Body of pancreas (tissue), 4 donors: ENCODE results near the gene TPRA1. TPM values are rescaled to one million over a fixed set of nuclear protein-coding genes. Genes with fewer than 3 reads are reported as not detected.

ENCODE experiments used
- ATAC-seq: fragments of 150-250 bp; one replicate; pipeline ENCODE4 v1.9.1; 2016
- DNase-seq, 4 donors: peaks; one replicate each; pipeline ENCODE4 v3.0.0-alpha.2; 2019
- H3K27ac ChIP-seq, 4 donors: fragments of 200-600 bp; sonication (generic); 1 replicate in 3 of 4; 2 replicates in 1 of 4; pipeline versions ENCODE4 v1.5.1 to v1.6.1; 2016 to 2019; ENCODE audit warnings: mild to moderate bottlenecking in 1 of 4, mixed read lengths in 1 of 4, moderate library complexity in 1 of 4
- H3K27me3 ChIP-seq, 2 donors: fragments of 200-600 bp; sonication (generic); one replicate each; pipeline ENCODE4 v1.6.0; 2016; ENCODE audit warnings: mild to moderate bottlenecking in 1 of 2
- H3K36me3 ChIP-seq, 2 donors: fragments of 200-600 bp; sonication (generic); replicated peaks in 1 of 2; 2 replicates each; pipeline ENCODE4 v1.5.1; 2016; ENCODE audit warnings: low read depth in 2 of 2; ENCODE audit not compliant: insufficient read depth in 1 of 2
- H3K4me1 ChIP-seq: fragments of 200-600 bp; sonication (generic); one replicate; pipeline ENCODE4 v1.6.0; 2016
- H3K4me3 ChIP-seq, 2 donors: fragments of 200-600 bp; sonication (generic); 1 replicate in 1 of 2; 2 replicates in 1 of 2; pipeline ENCODE4 v1.5.1; 2016 to 2019
- H3K9me3 ChIP-seq, 3 donors: fragments of 200-600 bp; sonication (generic); 1 replicate in 2 of 3; 2 replicates in 1 of 3; pipeline ENCODE4 v1.5.1; 2016
- CTCF ChIP-seq, 7 experiments: fragments of 450-650 bp in 4 of 7; fragments of 200-600 bp in 3 of 7; sonication (generic) in 3 of 7; IDR thresholded peaks; one replicate each; pipeline ENCODE4 v1.5.1; 2016 to 2019; ENCODE audit warnings: antibody characterized with exemption in 7 of 7
- POLR2A ChIP-seq, 3 donors: fragments of 450-650 bp; IDR thresholded peaks; one replicate each; pipeline ENCODE4 v1.6.1; 2016; ENCODE audit warnings: antibody characterized with exemption in 3 of 3, mild to moderate bottlenecking in 2 of 3
- WGBS, 2 donors: methylation state at CpG; one replicate each; pipeline ENCODE4 v1.1.5; 2017; 5-methylcytosine and 5-hydroxymethylcytosine counted together
- intact Hi-C: fragments of 100-400 bp; cut with DNase I; formaldehyde crosslinking; loops from one replicate; pipeline ENCODE4 v1.15.1; 2023
- total RNA-seq, 2 donors: library from RNA; depleted of rRNA; stranded (reverse); fragments of >200 nt; gene quantifications; one replicate each; pipeline ENCODE4 v1.1.0, GENCODE V29; 2016

Gene TPRA1
- total RNA-seq, 2 donors from 2014 or later, result 31.4 to 31.6 TPM

DNA sequence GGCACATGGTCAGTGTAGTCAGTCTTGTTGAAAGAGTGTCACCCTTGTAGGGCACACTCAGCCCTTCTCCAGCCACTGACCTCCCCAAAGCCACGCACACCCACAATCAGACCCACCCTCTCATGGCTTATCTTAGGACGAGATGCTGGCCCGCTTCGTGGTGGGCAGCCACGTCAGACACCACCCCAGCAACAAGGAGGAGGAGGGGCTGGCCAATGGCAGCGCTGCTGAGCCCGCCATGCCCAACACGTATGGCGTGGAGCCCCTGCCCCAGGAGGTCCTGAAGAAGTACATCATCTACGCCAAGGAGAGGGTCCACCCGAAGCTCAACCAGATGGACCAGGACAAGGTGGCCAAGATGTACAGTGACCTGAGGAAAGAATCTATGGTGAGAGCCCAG lies 28.4 kb upstream of the TPRA1 start:
- Histone ChIP-seq H3K27ac (no peak overlapping the region), H3K36me3 (peaks cover 0 to 2% of the 10 kb centered on the region in 2 donors), H3K4me3 (no peak overlapping the region), H3K4me1 (no peaks in the 10 kb centered on the region), H3K27me3 (no peaks in the 10 kb centered on the region), H3K9me3 (no peaks in the 10 kb centered on the region)
- TF ChIP-seq POLR2A (IDR thresholded peaks at IDR 0.05) (no peak), CTCF (IDR thresholded peaks at IDR 0.05) (no peak)
- no peak for DNase-seq
- WGBS, 2 donors, result 98% methylated on average over 10 to 11 of the region's 11 CpGs
- intact Hi-C loops, result no loop called here
- no peak for ATAC-seq

DNA sequence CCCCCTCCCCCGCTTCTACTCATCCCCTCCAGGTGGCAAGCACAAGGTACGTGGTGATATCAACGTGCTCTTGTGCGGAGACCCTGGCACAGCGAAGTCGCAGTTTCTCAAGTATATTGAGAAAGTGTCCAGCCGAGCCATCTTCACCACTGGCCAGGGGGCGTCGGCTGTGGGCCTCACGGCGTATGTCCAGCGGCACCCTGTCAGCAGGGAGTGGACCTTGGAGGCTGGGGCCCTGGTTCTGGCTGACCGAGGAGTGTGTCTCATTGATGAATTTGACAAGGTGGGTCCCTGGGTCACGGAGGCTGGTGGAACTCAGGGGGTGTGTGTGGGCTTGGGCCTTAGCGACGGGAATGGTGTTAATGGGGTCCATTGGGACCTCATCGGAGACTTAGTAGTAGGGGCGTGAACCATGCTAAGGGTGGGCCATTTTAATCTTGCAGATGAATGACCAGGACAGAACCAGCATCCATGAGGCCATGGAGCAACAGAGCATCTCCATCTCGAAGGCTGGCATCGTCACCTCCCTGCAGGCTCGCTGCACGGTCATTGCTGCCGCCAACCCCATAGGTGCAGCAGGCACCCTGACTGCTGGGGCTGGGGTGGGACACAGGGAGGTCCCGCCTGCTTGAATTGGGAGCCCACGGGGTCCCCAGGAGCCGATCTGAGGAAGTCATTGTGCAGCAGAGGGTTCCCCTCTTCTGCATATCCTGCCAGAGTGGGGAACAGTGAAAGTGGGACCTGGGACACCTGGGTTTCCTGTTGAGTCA lies 26.5 kb upstream of the TPRA1 start:
- DNase-seq (no peak), ATAC-seq (no peak)
- WGBS, 2 donors, result 95% methylated on average over 24 to 26 of the region's 26 CpGs
- Histone ChIP-seq H3K36me3 (peaks cover 0 to 2% of the 10 kb centered on the region in 2 donors), H3K27ac (no peak overlapping the region), H3K27me3 (no peaks in the 10 kb centered on the region), H3K9me3 (no peaks in the 10 kb centered on the region), H3K4me3 (no peak overlapping the region), H3K4me1 (no peaks in the 10 kb centered on the region)
- TF ChIP-seq CTCF (IDR thresholded peaks at IDR 0.05) (no peak), POLR2A (IDR thresholded peaks at IDR 0.05) (no peak)
- intact Hi-C loops, result no loop called here

- Histone ChIP-seq H3K36me3 (no peaks in the 10 kb centered on the region), H3K27ac (no peak overlapping the region), H3K4me1 (no peaks in the 10 kb centered on the region), H3K27me3 (no peaks in the 10 kb centered on the region), H3K9me3 (no peaks in the 10 kb centered on the region), H3K4me3 (no peak overlapping the region)
- 87% methylated on average over 6 of the region's 6 CpGs for WGBS, 2 donors
- no peak for TF ChIP-seq POLR2A (IDR thresholded peaks at IDR 0.05)
- TF ChIP-seq CTCF (IDR thresholded peaks at IDR 0.05), result no peak
- ATAC-seq (no peak), DNase-seq (no peak)
- intact Hi-C loops, result no loop called here
Measured at GRCh38 chr3:127615631-127616305, 25.2 kb upstream of the TPRA1 start.

- no peak for ATAC-seq
- TF ChIP-seq CTCF (IDR thresholded peaks at IDR 0.05) (no peak), POLR2A (IDR thresholded peaks at IDR 0.05) (no peak)
- Histone ChIP-seq H3K4me1 (no peaks in the 10 kb centered on the region), H3K27me3 (no peaks in the 10 kb centered on the region), H3K36me3 (no peaks in the 10 kb centered on the region), H3K4me3 (no peak overlapping the region), H3K9me3 (no peaks in the 10 kb centered on the region), H3K27ac (no peak overlapping the region)
- intact Hi-C loops, result no loop called here
- no peak for DNase-seq
- 81 to 85% methylated on average over 4 of the region's 4 CpGs for WGBS, 2 donors
Measured at GRCh38 chr3:127614928-127615589, 24.5 kb upstream of the TPRA1 start.
